NCI-H2171 (cell line): ENCODE results near the gene PLCD3.

Experiments
- DNase-seq: peaks from one replicate; lab custom pipeline; 2025; lab: John Stamatoyannopoulos, UW

Gene PLCD3

GRCh38 chr17:45117334-45117733 is 15.0 kb downstream of the PLCD3 start:
- no peak for DNase-seq

GRCh38 chr17:45116434-45117016 is 15.8 kb downstream of the PLCD3 start:
- no peak for DNase-seq

- DNase-seq: no peak
Measured at GRCh38 chr17:45115871-45116270, 16.4 kb downstream of the PLCD3 start.

GRCh38 chr17:45115015-45115625 is 17.2 kb downstream of the PLCD3 start:
- no peak for DNase-seq

- no peak for DNase-seq
Measured at GRCh38 chr17:45114117-45114932, 18.0 kb downstream of the PLCD3 start.

- no peak for DNase-seq
Measured at GRCh38 chr17:45113424-45113754, 18.9 kb downstream of the PLCD3 start.

GRCh38 chr17:45112559-45113423 is 19.5 kb downstream of the PLCD3 start:
- no peak for DNase-seq

GRCh38 chr17:45111850-45112249 is 20.5 kb downstream of the PLCD3 start:
- no peak for DNase-seq

- no peak for DNase-seq
Measured at GRCh38 chr17:45110676-45111611, 21.4 kb downstream of the PLCD3 start.

GRCh38 chr17:45108595-45109521 is 23.5 kb downstream of the PLCD3 start:
- no peak for DNase-seq

GRCh38 chr17:45108051-45108450 is 24.3 kb downstream of the PLCD3 start:
- no peak for DNase-seq

- no peak for DNase-seq
Measured at GRCh38 chr17:45107293-45108010, 24.9 kb downstream of the PLCD3 start.

- no peak for DNase-seq
Measured at GRCh38 chr17:45106582-45106981, 25.7 kb downstream of the PLCD3 start.

- no peak for DNase-seq
Measured at GRCh38 chr17:45106096-45106495, 26.2 kb downstream of the PLCD3 start.

- no peak for DNase-seq
Measured at GRCh38 chr17:45104907-45105624, 27.2 kb downstream of the PLCD3 start.

- no peak for DNase-seq
Measured at GRCh38 chr17:45104497-45104896, 27.8 kb downstream of the PLCD3 start.

GRCh38 chr17:45104029-45104428 is 28.3 kb downstream of the PLCD3 start:
- no peak for DNase-seq

GRCh38 chr17:45103269-45103795 is 29.0 kb downstream of the PLCD3 start:
- no peak for DNase-seq

- DNase-seq: no peak
Measured at GRCh38 chr17:45102856-45103255, 29.5 kb downstream of the PLCD3 start.
